HEK293 (cell line): ENCODE data around the gene CRHBP.

Source experiments
- CTCF ChIP-seq: fragments of 450-650 bp; formaldehyde crosslinking; IDR thresholded peaks from 2 replicates; pipeline ENCODE4 v1.5.1; 2016; ENCODE audit warnings: missing biosample characterization, missing genetic modification characterization
- ZBTB17 ChIP-seq: fragments of 450-650 bp; formaldehyde crosslinking; IDR thresholded peaks from 2 replicates; pipeline ENCODE4 v1.5.1; 2016; ENCODE audit warnings: missing biosample characterization, missing genetic modification characterization
- ZNF24 ChIP-seq: fragments of 450-650 bp; formaldehyde crosslinking; IDR thresholded peaks from 2 replicates; pipeline ENCODE4 v1.5.1; 2016; ENCODE audit warnings: missing biosample characterization, missing genetic modification characterization

- TF ChIP-seq CTCF = no peak
- no peak for TF ChIP-seq ZNF24 (tag by site-specific recombination)
- no peak for TF ChIP-seq ZBTB17 (tag by site-specific recombination)
Measured at GRCh38 chr5:76986825-76987526, 34.1 kb downstream of the CRHBP start.
